Measurements from ENCODE around the gene NEDD1.

DNA sequence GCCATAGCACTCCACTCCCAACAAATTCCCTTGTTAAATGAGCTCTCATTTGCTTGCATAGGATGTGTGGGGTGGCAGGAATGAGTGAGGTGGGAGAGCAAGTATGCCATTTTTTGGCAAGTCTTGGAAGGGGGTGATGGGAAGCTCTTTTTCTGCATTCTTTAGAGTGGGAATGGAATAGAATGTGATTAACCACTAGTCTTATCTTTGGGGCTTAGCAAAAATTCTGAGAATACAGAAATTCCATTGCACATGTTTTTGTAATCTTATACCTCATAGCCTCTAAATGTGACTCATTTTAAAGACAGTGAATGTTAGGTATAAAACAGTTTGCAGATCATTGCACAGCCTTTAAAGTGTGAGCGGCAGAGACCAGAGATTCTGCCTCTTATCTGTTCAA lies 28.4 kb upstream of the NEDD1 start:
- TF ChIP-seq EZH2phosphoT487 (IDR thresholded peaks at IDR 0.05; ENCODE audit: insufficient read depth, low read depth) (no peak), EZH2 (IDR thresholded peaks at IDR 0.05; ENCODE audit: insufficient read depth, poor library complexity, severe bottlenecking) (no peak)
